Cortex of kidney (tissue), 1 donor: ENCODE measurements around the gene ATG5.
"Not testable (repeated sequence)": the region's sequence is repeated elsewhere in the genome, so short reads cannot be mapped to it uniquely, and the experiment has no call there.

Source experiments
- DNase-seq: peaks from one replicate; lab custom pipeline; 2025; lab: John Stamatoyannopoulos, UW

ATG5 gene

DNA sequence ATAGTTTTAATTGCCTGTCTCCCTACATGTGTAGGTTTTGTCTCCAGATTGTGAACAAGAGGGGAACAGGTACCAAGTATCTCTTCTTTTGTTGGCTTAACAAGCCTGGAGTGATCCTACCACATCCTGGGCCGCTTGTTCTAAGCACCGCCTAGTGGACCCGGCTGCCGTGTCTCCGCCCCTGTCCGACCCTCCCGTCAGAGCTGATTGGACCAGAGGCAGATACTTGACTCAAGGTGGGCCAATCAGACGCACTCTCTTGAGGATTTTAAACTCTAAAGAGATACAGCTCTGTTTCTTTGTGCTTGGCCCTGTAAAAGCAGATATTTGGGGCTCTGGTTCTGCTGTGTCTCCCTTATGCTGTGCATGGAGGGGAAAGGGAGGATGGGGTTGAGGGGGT, 171.2 kb downstream of the ATG5 start:
- no peak for DNase-seq

DNA sequence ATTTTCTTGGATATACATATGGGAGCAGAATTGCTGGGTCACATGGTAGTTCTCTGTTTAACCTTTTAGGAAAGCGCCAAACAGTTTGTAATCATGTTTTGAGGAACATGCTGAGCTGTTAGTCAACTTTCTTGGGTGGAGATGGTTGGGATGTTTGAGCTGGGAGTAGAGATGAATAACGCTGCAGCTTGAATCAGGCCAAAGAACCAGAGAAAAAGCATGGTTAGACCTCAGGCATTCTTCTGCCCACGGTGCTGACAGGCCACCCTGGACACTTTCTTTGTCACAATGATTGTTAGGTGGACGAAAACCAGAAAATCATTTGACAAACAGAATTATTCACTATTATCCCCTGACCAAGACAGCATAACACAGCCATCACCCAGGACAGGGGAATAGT, 172.6 kb downstream of the ATG5 start:
- no peak for DNase-seq

DNA sequence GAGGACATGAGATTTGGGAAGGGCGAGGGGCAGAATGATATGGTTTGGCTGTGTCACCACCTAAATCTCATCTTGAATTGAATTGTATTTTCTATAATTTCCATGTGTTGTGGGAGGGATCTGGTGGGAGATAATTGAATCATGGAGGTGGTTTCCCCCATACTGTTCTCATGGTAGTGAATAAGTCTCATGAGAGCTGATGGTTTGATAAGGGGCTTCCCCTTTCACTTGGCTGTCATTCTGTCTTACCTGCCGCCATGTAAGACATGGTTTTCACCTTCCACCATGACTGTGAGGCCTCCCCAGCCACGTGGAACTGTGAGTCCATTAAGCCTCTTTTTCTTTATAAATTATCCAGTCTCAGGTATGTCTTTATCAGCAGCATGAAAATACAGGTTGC, 173.1 kb downstream of the ATG5 start:
- DNase-seq = not testable (repeated sequence)

DNA sequence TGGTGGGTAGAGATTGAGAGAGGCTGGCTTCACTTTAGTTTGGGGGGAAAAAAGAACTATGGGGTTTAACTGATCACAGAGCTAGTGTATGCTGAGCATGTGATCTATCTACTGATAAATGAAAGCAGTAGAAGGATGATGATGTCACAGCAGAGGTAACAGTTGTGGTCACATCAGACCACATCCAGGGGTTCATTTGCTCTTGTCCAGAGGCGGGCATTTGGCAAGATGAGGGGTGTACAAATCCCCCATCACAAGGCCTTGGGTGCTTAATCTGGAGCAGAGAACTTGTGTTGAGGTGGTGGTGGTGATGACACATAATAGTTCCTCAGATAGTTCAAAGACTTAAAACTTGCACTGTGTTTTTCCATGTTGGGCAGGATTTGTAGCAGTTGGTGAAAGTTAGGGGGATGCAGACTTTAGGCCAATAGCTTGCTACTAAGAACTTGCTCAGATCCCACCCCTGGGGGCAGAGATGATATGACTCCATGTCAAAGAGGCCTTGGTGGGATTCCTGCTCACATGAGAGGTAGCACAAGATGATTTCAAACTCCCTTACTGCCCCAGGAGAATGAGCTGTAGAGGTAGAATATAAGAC, 176.0 kb downstream of the ATG5 start:
- DNase-seq = no peak

DNA sequence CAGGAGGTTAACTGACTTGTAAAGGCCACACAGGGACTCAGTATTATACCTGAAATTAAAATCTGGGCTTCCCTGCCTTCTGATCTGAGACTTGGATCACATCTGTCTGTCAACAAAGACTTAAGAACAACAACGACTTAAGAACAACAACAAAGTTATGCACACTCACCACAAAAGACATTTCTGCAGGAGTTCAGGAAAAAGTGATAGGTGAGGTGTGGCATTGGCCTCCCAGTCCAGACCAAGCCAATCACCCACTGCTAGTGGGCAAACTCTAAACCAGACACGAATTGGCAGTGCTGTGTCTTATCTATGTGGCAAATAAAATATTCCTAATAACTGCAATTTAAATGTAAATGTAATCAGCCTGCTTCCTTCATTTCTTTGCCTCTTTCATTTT, 178.1 kb downstream of the ATG5 start:
- DNase-seq = no peak

DNA sequence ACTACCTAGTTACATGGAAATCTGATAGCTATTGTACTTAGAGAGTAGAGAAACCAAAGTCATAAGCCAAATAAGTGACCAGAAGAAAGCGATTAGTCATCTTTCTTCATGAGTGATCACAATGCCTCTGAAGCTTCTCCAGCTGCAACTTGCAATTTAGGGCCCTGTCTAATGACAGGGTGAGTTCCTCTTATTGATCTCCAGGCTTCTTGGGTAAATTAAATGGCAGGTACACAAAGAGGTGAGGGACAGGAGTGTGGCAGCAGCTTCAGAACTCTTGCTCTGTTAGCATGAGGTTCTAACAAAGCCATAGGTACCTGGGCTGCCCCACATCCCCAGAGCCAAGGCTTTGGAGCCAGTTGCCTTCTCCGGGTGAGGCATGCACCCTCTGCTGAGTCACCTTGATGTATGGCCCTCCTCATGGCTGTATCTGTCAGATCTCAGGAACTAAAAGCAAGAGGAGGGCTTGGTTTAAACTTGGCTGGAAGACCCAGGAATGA, 178.7 kb downstream of the ATG5 start:
- no peak for DNase-seq

DNA sequence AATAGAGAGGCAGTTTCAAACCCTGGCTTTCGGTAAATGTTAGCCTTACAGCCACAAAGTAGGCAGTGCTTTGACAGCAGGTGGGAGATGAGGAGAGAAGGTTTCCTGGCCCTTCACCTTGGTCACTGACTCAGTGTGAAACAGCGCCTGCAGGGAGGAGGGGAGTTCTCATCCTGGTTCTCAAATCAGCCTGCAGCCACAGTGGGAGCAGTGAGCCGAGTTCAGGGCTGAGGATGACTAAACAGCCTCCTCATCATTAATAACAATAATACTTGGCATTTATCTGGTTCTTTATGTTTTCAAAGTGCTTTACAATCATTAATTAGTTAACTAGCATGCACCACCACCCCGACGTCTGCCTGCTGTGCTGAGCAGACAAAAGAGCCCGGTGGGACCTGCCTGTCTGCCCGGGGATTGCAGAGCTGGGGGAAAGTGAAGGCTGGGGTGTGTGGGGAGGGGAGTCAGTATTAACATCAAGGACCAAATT, 179.8 kb downstream of the ATG5 start:
- DNase-seq = no peak

DNA sequence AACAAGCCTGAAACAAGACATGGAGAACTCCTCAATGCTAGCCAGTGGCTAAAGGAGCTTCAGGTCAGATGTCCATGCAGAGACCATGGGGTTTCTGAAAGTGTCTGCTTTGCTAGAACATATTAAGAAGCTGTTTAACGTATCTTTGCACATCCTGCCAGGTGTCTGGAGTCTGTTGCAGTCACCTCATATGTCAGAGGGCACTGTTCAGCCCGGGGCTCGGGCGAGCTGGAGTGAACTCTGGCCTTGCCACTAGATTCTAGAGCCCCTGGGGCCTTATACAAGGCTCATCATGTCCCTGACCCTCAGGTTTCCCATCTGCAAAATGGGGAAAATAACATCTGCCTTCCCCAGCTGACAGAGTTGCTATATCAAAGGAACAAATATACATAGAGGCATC, 180.4 kb downstream of the ATG5 start:
- DNase-seq = no peak

DNA sequence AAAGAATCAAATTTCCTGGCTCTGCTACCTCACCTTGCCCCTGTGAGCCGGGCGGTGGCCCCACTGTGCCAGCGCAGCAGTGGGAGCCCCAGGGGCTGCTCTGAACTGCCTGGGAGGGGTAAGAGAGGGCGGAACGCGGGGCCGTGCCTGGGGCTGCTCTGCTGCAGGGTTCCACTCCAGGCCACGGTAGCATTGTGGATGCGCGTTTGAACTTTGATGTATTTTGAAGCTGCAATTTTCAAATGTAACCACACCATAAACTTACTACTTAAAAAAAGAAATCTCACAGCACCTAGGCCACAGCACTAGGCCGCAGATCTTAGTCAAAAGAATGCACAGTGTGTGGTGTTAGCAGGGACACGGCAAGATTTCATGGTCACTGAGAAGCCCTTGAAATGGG, 181.9 kb downstream of the ATG5 start:
- DNase-seq = no peak

DNA sequence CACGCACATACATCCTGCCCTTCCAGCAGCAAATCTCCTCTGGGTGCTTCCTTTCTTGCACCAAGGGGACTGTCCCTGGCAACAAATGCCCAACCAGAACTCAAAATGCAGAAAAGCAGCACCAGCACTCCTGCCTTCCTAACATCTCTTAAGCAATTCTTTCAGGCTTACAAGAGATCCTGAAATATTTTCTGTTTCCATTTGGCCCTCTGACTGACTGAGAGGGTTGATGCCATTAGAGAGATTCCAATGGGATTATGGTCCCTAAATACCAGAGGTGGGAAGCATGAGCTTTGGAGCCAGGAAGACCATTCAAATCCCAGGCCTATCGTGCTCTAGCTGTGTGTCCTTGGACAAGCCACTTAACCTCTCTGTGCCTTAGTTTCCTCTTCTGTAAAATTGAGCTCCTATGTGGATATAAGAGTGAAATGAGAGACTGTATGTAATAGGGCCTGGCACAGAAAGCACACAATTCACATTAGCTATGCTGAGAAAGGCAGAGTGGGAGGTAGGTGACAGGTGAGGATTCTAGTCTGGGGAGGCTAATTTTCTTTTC, 182.6 kb downstream of the ATG5 start:
- no peak for DNase-seq

DNA sequence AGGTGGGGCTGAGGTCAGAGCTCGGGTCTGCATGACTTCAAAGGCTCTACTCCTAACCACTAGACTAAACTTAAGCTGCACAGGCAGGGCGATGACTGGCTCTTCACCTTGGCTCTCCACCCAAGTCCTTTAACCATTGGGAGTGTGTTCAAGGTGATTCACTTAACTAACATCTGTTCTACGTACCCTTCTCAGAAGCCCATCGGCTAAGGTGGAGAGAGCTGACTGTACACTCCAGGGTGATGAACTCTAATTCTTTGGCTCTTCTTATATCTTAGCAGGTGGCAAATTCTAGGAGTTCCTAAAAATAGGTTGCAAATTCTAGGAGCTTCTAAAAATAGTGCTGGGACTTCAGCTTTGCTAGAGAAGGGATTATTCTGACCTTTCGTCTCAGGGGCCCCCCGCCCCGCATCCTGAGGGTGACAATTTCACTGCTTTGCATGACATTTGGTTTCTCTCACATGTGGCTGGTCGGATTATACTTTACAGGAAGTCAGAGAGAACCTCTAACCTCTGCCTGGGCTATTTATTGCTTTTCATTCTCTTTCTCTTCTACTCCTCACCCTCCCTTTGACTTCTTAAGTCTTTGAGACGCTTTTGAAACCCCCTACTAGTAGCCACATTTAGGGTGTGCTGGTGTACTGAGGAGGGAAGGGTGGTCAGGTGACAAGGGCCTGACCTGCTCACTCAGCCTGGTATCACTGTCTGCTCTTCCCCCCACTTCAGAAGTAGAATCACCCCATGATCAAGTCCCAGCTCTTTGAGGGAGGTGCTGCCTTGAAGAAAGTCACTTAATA, 183.9 kb downstream of the ATG5 start:
- DNase-seq = no peak

DNA sequence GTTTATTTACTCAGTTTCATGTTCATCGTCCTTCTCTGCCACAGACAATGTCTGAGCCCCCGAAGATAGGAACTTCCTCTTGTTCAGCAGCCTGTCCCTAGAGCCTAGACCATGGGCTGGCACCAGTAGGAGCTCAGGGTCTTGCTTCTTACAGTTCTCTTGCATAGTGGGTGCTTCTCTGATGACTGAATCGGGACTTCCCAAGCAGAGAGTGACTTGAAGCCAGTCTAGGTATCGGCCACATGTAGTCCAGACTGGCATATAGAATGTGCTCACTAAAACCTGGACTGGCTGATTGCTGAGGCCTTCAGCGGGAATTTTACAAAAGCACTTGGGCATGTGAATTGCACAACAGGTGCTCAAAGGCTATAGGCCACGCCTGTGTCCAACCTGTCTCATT, 187.4 kb downstream of the ATG5 start:
- DNase-seq = no peak

DNA sequence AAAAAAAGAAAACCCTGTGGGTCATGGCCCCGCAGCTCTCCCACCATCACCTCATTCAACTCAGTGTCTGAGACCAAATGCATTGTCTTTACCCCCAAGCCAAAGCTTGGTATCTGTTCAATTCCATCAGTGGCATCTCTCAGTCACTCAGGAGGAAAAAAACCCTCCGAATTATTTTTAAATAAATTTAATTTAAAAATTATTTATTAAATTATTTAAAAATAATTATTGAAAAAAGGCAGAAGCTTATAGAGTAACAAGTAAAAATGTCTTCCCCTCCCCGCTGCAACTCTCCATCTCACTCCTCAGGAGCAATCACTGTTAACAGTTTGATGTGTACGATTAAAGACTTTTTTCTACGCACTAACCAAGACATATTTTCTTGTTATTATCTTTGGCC, 188.7 kb downstream of the ATG5 start:
- DNase-seq = no peak

DNA sequence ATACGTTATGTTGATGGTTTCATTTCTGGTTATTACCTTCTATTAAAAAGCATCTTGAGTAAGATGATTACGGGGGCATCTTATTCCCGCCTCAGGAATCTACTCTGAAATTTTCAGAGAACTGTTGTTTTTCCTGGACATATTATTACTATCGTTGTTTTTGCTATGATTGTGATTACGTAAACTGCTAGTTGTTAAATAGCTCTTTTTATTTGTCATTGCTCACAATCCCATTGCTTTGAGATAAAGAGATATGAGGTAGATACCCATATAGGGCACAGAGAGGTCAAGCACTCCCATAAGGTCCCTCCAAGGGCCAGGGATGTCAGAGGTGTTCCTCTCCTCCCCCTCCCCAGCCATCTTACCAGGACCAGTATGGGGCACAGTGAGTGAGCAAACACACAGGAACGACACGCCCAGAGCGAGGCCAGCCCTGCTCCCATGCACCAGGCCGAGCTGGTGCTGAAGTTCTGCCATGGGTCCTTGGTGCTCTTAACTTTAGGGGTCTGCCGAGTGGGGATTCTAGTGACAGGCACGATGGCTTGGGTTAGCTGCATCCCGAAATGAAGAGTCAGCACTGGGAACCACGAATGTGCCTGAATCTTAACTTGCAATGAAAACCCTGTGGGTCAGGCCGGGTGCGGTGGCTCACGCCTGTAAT, 189.5 kb downstream of the ATG5 start:
- DNase-seq = no peak

DNA sequence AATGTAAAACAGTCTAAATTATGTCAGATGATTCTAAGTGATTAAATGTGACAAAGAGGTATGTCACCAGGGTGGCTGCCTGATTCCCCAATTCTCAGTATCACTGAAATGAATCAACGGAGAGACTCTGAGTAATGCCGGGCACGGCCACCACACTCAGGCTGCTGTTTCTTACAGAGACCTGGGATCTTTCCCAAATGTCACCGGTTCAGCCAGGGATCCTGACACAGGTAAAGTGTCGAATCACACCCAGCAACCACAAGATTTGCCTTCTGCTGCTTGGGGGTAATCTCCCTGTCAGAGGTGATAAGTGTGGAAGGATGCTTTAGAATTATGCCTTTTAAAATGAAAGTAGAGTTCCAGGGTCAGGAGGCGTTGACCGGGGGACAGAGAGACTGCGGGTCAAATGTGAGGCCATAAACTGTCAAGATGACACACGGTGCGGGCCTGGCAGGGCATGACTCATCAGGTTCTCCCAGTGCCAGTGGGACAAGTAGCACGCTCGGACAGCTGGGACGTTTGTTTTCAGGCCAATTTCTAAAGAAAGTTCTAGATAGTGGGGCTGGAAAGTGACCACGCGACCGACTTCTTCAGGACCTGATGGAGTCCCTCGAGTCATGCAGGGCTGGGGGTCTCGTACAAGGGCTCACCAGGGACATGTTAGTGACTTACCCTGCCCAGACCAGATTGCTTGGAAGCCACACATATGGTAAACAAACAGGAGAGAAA, 190.5 kb downstream of the ATG5 start:
- no peak for DNase-seq
